Midbrain (tissue), 1 donor: Measurements from ENCODE around the gene CHD5.

Experiments used
- DNase-seq: peaks from one replicate; lab custom pipeline; 2025; lab: John Stamatoyannopoulos, UW

The CHD5 gene

GRCh38 chr1:6099297-6099696 is 80.8 kb downstream of the CHD5 start:
- DNase-seq, result no peak

- DNase-seq, result no peak
These were observed 81.6 kb downstream of the CHD5 start for GRCh38 chr1:6098303-6099215.

- no peak for DNase-seq
These were observed 82.3 kb downstream of the CHD5 start for GRCh38 chr1:6097824-6098223.

DNA sequence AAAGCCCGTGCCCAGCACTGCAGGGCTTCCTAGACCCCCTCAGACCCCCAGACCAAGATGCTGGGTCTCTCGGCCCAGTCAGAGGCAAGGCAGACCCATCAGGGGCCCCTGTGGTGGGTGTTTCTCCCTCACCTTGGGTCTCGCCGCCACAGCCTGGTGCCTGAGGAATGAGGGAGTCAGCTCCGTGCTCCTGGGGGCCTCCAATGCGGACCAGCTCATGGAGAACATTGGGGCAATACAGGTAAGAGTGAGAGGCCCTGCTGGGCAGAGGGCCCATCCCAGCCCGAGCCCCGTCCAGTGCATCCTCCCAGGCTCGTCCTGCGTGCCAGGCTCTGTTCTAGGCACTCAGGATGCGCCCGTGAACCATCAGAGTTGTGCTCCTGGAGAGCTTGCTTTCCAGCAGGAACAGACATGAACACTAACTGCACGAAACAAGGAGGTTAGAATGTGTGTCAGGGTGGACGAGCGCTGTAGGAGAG is 83.0 kb downstream of the CHD5 start:
- DNase-seq, result no peak

DNA sequence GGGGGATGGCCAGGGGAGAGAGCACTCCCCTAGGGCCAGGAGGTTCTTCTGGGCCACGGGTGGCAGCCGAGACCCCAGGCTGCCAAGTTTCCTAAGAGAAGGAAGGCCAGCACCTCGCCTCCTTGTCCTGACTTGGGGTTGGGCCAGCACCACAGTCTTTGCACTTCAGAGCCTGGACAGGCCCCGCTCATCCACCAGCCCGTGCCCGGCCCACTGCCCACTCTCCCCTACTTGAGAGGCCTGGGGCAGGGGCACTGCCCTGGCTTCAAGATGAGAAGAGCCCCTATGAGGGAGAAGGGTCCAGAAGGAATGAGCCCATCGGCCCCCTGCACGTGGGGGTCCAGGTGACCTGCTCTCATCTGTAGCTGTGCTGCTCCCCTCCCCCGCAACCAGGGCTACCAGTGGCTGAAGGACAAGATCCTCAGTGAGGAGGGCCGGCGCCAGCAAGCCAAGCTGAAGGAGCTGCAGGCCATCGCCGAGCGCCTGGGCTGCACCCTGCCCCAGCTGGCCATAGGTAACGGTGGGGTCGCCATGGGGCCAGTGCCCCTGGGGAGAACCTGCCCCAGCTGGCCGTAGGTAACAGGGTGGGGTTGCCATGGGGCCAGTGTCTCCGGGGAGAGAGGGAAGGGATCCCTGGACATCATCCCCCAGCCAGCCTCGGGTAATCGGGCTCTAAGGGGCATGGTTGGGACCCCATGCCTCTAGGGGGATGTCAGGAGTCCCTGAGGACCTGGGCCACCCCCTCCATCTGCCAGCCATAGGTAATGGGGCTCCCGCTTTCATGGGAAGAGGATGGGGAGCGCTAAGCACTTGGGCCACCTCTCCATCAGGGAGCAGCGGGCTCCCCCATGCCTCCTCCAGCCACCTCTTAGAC is 83.6 kb downstream of the CHD5 start:
- no peak for DNase-seq

GRCh38 chr1:6095511-6096242 is 84.4 kb downstream of the CHD5 start:
- no peak for DNase-seq

- no peak for DNase-seq
These were observed 85.2 kb downstream of the CHD5 start for GRCh38 chr1:6094801-6095505.

DNA sequence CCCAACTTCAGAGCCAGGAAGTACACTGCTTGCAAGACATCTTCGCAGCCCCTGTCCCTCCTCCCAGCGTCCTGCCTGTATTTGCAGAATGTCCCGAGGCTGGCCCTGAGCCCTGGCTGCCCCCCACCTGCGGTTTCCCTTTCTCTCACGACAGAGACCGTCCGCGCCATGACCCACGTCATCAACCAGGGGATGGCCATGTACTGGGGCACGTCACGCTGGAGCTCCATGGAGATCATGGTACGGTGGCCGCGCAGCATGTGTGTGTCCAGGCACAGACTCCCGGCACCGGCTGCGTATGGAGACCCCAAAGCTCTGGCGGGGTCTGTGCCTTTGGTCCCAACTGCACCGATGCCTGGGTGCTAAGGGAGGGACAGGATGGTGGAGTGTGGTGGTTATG is 85.9 kb downstream of the CHD5 start:
- DNase-seq, result no peak

GRCh38 chr1:6093611-6094010 is 86.5 kb downstream of the CHD5 start:
- DNase-seq, result no peak

- no peak for DNase-seq
These were observed 87.0 kb downstream of the CHD5 start for GRCh38 chr1:6093071-6093470.

GRCh38 chr1:6092211-6092610 is 87.9 kb downstream of the CHD5 start:
- DNase-seq, result no peak

DNA sequence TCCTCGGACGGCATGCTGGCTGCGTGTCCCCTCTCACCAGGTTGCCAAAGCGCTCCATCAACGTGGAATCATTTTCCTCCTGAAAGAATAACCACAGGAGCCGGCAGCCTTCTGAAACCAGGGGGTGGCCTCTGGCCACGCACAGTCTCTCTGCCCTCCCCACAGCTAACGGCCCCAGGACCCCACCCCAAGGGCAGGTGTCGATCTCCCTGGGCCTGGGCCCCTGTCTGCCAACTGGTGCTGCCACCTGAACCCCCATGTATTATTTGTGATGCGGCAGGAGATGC is 88.4 kb downstream of the CHD5 start:
- no peak for DNase-seq

- DNase-seq, result no peak
These were observed 88.9 kb downstream of the CHD5 start for GRCh38 chr1:6090996-6091822.

DNA sequence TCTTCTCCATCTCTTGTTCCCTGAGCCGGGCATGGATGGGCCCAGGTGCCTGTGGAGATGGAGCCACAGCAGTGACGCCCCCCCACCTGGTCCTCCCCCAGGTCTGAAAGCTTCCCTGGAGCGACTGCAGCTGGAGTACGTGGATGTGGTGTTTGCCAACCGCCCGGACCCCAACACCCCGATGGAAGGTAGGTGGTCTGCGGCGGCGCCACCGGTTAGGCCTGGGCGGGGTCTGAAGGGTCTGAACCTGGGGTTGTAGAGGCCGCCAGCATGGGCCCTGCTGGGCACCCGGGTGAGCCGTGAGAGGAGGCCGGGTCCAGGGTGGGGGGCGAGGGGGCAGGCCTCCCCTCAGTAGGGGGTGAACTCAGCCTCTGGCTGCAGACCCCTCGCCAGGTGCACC is 89.8 kb downstream of the CHD5 start:
- DNase-seq, result no peak

GRCh38 chr1:6088956-6089355 is 91.2 kb downstream of the CHD5 start:
- no peak for DNase-seq

- no peak for DNase-seq
These were observed 92.2 kb downstream of the CHD5 start for GRCh38 chr1:6087958-6088357.

DNA sequence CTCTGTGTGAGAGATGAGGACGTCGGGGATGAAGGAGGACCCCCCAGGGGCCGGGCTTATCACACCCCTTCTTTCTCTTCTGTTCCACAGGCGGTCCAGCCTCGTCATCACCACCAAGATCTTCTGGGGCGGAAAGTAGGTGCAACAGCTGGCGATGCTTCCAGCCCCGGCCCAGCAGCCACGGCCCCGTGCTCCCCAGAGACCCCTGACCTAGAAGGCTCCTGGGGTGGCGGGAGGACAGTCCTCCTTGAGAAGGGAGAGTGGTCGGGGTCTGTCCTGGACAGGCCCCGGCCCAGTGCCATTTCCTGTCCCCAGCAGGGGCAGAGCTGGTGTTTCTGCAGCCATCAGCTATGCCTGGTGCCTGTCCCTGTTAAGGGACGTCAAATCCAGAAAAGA is 92.7 kb downstream of the CHD5 start:
- no peak for DNase-seq

DNA sequence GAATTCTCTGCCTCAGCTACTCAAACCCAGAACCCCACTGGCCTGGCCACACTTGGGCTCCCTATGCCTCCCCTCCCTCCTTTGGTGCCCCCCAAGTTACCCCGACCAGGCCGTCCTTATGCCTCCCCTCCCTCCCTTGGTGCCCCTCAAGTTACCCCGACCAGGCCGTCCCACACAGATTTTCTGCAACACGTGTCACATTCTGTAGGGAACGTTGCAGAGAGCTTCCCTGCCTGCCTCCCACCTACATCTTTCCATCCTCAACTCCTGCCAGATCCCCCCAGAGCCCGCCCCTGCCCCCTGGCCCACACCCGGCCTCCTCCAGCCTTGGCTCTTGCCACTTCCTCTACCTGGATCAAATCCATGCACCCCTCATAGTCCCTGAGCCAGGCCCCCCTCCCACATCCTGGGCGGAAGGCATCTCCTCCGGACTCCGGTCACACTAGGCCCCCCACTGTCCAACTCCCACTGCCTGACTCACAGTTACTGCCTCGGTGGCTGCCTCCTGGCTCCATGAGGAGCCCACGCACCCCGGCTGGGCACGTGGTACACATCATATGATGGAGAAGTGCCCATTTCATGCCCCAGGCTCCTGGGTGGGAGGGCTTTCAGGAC is 93.3 kb downstream of the CHD5 start:
- no peak for DNase-seq

GRCh38 chr1:6086358-6086757 is 93.8 kb downstream of the CHD5 start:
- DNase-seq, result no peak

DNA sequence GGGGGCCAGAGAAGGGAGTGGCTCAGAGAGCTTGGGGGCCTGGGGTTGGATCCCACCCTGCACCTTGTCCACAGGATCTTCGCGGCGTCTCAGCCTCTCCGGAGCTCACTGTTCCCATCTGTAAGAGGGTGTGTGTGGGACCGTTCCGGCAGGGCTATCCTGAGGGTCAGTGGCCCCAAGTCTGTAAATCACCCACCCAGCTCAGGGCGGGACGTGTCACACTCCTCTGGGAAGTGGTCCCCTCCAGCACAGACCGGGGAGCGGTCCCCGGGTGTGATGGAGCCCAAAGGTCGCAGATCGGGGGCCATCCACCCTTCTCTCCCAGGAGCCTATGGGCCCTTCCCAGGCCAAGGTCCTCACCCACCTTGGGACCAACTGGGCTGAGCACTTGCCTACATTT is 94.5 kb downstream of the CHD5 start:
- no peak for DNase-seq
